Endothelial cell of umbilical vein (primary cell): ENCODE measurements around the gene EFCC1.

Source experiments
- POLR2A ChIP-seq: IDR thresholded peaks from 2 replicates; pipeline ENCODE4 v1.6.1; 2012; ENCODE audit warnings: low read depth, mild to moderate bottlenecking, control low read depth, low read length
- POLR2AphosphoS5 ChIP-seq: IDR thresholded peaks from 2 replicates; pipeline ENCODE4 v1.6.1; 2012; ENCODE audit warnings: low read depth, mild to moderate bottlenecking, control low read depth, low read length, moderate library complexity; ENCODE audit not compliant: insufficient read depth
- TF ChIP-seq, protein P1 (sequence below): IDR thresholded peaks from 2 replicates; pipeline ENCODE4 v1.6.1; 2011; ENCODE audit not compliant: insufficient read depth, insufficient read length
- TF ChIP-seq, protein P2 (sequence below), 2 donors: IDR thresholded peaks; 1 replicate in 1 of 2; 2 replicates in 1 of 2; pipeline ENCODE4 v1.5.1; 2011; ENCODE audit warnings: low read length in 2 of 2, mild to moderate bottlenecking in 2 of 2, moderate library complexity in 2 of 2, control low read depth in 1 of 2, inconsistent platforms in 1 of 2, low read depth in 1 of 2; ENCODE audit not compliant: insufficient read depth in 1 of 2; ENCODE audit errors: extremely low read depth in 1 of 2

DNA sequence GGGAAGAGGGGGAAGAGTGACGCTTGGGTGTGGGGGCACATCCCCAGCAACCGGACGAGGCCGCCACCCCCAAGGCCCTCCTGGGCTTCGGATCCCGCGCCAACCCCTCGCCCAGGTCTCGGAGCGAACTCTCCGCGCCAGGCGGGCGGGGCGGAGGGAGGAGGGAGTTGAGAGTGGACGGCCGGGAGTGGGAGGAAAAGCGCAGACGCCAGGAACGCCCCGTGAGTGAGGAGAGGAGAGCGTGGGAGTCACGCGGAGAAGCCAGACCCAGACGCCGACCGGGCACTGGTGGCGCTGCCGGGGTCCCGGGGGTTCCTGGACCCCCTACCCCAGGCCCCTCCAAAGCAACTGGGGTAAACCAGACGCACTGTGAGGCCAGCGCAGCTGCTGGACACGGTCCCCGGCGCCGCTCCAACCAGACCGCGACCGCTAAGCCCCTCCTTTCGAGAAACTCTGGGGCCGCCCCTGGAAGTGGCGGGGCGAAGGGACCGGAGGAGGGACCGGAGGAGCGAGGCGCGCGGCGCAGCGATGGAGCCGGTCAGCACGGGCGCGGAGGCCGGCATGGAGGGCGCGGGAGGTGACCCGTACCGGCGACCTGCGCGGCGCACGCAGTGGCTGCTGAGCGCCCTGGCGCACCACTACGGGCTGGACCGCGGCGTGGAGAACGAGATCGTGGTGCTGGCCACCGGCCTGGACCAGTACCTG, at the start of gene EFCC1:
- TF ChIP-seq, protein P1, sequence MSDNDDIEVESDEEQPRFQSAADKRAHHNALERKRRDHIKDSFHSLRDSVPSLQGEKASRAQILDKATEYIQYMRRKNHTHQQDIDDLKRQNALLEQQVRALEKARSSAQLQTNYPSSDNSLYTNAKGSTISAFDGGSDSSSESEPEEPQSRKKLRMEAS: no peak
- no peak for TF ChIP-seq POLR2A
- no peak for TF ChIP-seq POLR2AphosphoS5
- TF ChIP-seq, protein P2, sequence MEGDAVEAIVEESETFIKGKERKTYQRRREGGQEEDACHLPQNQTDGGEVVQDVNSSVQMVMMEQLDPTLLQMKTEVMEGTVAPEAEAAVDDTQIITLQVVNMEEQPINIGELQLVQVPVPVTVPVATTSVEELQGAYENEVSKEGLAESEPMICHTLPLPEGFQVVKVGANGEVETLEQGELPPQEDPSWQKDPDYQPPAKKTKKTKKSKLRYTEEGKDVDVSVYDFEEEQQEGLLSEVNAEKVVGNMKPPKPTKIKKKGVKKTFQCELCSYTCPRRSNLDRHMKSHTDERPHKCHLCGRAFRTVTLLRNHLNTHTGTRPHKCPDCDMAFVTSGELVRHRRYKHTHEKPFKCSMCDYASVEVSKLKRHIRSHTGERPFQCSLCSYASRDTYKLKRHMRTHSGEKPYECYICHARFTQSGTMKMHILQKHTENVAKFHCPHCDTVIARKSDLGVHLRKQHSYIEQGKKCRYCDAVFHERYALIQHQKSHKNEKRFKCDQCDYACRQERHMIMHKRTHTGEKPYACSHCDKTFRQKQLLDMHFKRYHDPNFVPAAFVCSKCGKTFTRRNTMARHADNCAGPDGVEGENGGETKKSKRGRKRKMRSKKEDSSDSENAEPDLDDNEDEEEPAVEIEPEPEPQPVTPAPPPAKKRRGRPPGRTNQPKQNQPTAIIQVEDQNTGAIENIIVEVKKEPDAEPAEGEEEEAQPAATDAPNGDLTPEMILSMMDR (IDR thresholded peaks at IDR 0.05; ENCODE audit: extremely low read depth in 1 of 2, insufficient read depth in 1 of 2, low read depth in 1 of 2, low read length in 2 of 2): no peak
